GM18511 (cell line): ENCODE data around the gene ZNF446.
"Not testable (repeated sequence)": the region's sequence is repeated elsewhere in the genome, so short reads cannot be mapped to it uniquely, and the experiment has no call there.

Source experiments
- ATAC-seq: cut with Tn5 transposase; IDR thresholded peaks from one replicate; pipeline ENCODE4 v1.9.1; 2021; ENCODE audit warnings: mild to moderate bottlenecking, moderate library complexity; ENCODE audit not compliant: unreplicated experiment

ZNF446 gene

GRCh38 chr19:58469241-58470013 is 6.7 kb upstream of the ZNF446 start:
- ATAC-seq = no peak

GRCh38 chr19:58470837-58471543 is 5.2 kb upstream of the ZNF446 start:
- ATAC-seq = not testable (repeated sequence)

- ATAC-seq = no peak
Observed at GRCh38 chr19:58471736-58472135, 4.4 kb upstream of the ZNF446 start.

- no peak for ATAC-seq
Observed at GRCh38 chr19:58473775-58474174, 2.4 kb upstream of the ZNF446 start.

- ATAC-seq = no peak
Observed at GRCh38 chr19:58474291-58474996, 1.7 kb upstream of the ZNF446 start.

- peak; percentile 11 for ATAC-seq
Observed at GRCh38 chr19:58474997-58475713, 997 bp upstream of the ZNF446 start.

GRCh38 chr19:58476498-58477015 is 405 bp downstream of the ZNF446 start:
- no peak for ATAC-seq

GRCh38 chr19:58477130-58477529 is 978 bp downstream of the ZNF446 start:
- ATAC-seq = no peak

GRCh38 chr19:58477871-58478270 is 1.7 kb downstream of the ZNF446 start:
- no peak for ATAC-seq

- no peak for ATAC-seq
Observed at GRCh38 chr19:58479303-58479702, 3.2 kb downstream of the ZNF446 start.

GRCh38 chr19:58479736-58480480 is 3.8 kb downstream of the ZNF446 start:
- no peak for ATAC-seq

- no peak for ATAC-seq
Observed at GRCh38 chr19:58480481-58480830, 4.3 kb downstream of the ZNF446 start.

- no peak for ATAC-seq
Observed at GRCh38 chr19:58480831-58481230, 4.7 kb downstream of the ZNF446 start.

- no peak for ATAC-seq
Observed at GRCh38 chr19:58482372-58482771, 6.2 kb downstream of the ZNF446 start.

- ATAC-seq = no peak
Observed at GRCh38 chr19:58483776-58484175, 7.6 kb downstream of the ZNF446 start.

GRCh38 chr19:58484349-58484748 is 8.2 kb downstream of the ZNF446 start:
- ATAC-seq = not testable (repeated sequence)

- no peak for ATAC-seq
Observed at GRCh38 chr19:58491393-58491792, 15.2 kb downstream of the ZNF446 start.

- no peak for ATAC-seq
Observed at GRCh38 chr19:58492265-58492664, 16.1 kb downstream of the ZNF446 start.

- ATAC-seq = no peak
Observed at GRCh38 chr19:58497634-58498170, 21.6 kb downstream of the ZNF446 start.
